H9 (cell line): ENCODE measurements around the gene MMP24OS. TPM values are rescaled to one million over a fixed set of nuclear protein-coding genes. Genes with fewer than 3 reads are reported as not detected.

Experiments
- DNase-seq: peaks from one replicate; pipeline ENCODE4 v3.0.0-alpha.2; 2017
- H2AFZ ChIP-seq: one replicate; pipeline ENCODE4 v1.6.1; 2013; ENCODE audit warnings: mild to moderate bottlenecking, low read length, control low read depth, moderate library complexity
- H2AK5ac ChIP-seq: 2 replicates; pipeline ENCODE4 v1.6.1; 2013; ENCODE audit warnings: low read length, control low read depth, mixed read lengths; ENCODE audit not compliant: insufficient read length
- H2BK120ac ChIP-seq: one replicate; pipeline ENCODE4 v1.6.1; 2013; ENCODE audit warnings: low read depth, mild to moderate bottlenecking, low read length, control low read depth, inconsistent platforms; ENCODE audit not compliant: poor library complexity, severe bottlenecking
- H2BK12ac ChIP-seq: 2 replicates; pipeline ENCODE4 v1.6.1; 2013; ENCODE audit warnings: low read length, control low read depth, mixed read lengths, low read depth; ENCODE audit not compliant: insufficient read length
- H2BK15ac ChIP-seq: 2 replicates; pipeline ENCODE4 v1.6.1; 2013; ENCODE audit warnings: low read depth, low read length, control low read depth
- H2BK20ac ChIP-seq: one replicate; pipeline ENCODE4 v1.6.1; 2013; ENCODE audit warnings: low read depth, mild to moderate bottlenecking, low read length, control low read depth, inconsistent platforms; ENCODE audit not compliant: poor library complexity, severe bottlenecking
- H2BK5ac ChIP-seq: 2 replicates; pipeline ENCODE4 v1.6.1; 2013; ENCODE audit warnings: low read length, control low read depth, mixed read lengths; ENCODE audit not compliant: insufficient read length
- H3K14ac ChIP-seq: 2 replicates; pipeline ENCODE4 v1.6.1; 2013; ENCODE audit warnings: low read length, control low read depth; ENCODE audit not compliant: insufficient read depth
- H3K18ac ChIP-seq: 2 replicates; pipeline ENCODE4 v1.6.1; 2013; ENCODE audit warnings: low read depth, mild to moderate bottlenecking, mixed read lengths, low read length, control low read depth; ENCODE audit not compliant: insufficient read length
- H3K23ac ChIP-seq: 2 replicates; pipeline ENCODE4 v1.6.1; 2013; ENCODE audit warnings: low read length, control low read depth, mixed read lengths, low read depth; ENCODE audit not compliant: insufficient read length
- H3K23me2 ChIP-seq: 2 replicates; pipeline ENCODE4 v1.6.1; 2013; ENCODE audit warnings: low read depth, mild to moderate bottlenecking, mixed read lengths, low read length, control low read depth; ENCODE audit not compliant: insufficient read length, poor library complexity, severe bottlenecking
- H3K27ac ChIP-seq: 2 replicates; pipeline ENCODE4 v1.5.1; 2013; ENCODE audit warnings: low read length, control low read depth, mixed read lengths, low read depth; ENCODE audit not compliant: insufficient read length
- H3K27me3 ChIP-seq: 2 replicates; pipeline ENCODE4 v1.6.1; 2013; ENCODE audit warnings: low read length, control low read depth, inconsistent platforms; ENCODE audit not compliant: insufficient read depth
- H3K4ac ChIP-seq: 2 replicates; pipeline ENCODE4 v1.6.1; 2013; ENCODE audit warnings: low read depth, mild to moderate bottlenecking, control low read depth, inconsistent platforms, low read length, moderate library complexity
- H3K4me1 ChIP-seq: 2 replicates; pipeline ENCODE4 v1.6.1; 2013; ENCODE audit warnings: low read length, control low read depth, inconsistent platforms; ENCODE audit not compliant: insufficient read depth
- H3K4me2 ChIP-seq: 2 replicates; pipeline ENCODE4 v1.6.1; 2013; ENCODE audit warnings: low read length, control low read depth, mixed read lengths; ENCODE audit not compliant: insufficient read length, insufficient read depth
- H3K56ac ChIP-seq: 2 replicates; pipeline ENCODE4 v1.6.1; 2013; ENCODE audit warnings: low read depth, mild to moderate bottlenecking, mixed read lengths, low read length, control low read depth; ENCODE audit not compliant: insufficient read length
- H3K79me1 ChIP-seq: 2 replicates; pipeline ENCODE4 v1.6.1; 2013; ENCODE audit warnings: low read depth, mild to moderate bottlenecking, moderate library complexity, low read length, control low read depth, inconsistent platforms; ENCODE audit not compliant: insufficient read depth, poor library complexity, severe bottlenecking
- H3K79me2 ChIP-seq: 2 replicates; pipeline ENCODE4 v1.6.1; 2013; ENCODE audit warnings: low read length, control low read depth, inconsistent platforms; ENCODE audit not compliant: insufficient read depth
- H3K9ac ChIP-seq: 2 replicates; pipeline ENCODE4 v1.6.1; 2013; ENCODE audit warnings: low read length, control low read depth, mixed read lengths; ENCODE audit not compliant: insufficient read length; ENCODE audit errors: extremely low read depth
- H3K9me3 ChIP-seq: one replicate; pipeline ENCODE4 v1.6.1; 2013; ENCODE audit warnings: low read depth, low read length, inconsistent platforms; ENCODE audit not compliant: control insufficient read depth
- H3T11ph ChIP-seq: one replicate; pipeline ENCODE4 v1.6.1; 2013; ENCODE audit warnings: mild to moderate bottlenecking, low read length, control low read depth, inconsistent platforms
- H4K20me1 ChIP-seq: one replicate; pipeline ENCODE4 v1.6.1; 2013; ENCODE audit not compliant: control insufficient read depth, insufficient read length, insufficient read depth
- H4K5ac ChIP-seq: 2 replicates; pipeline ENCODE4 v1.6.1; 2013; ENCODE audit warnings: low read depth, mild to moderate bottlenecking, mixed read lengths, low read length, control low read depth; ENCODE audit not compliant: insufficient read length
- H4K8ac ChIP-seq: replicated peaks from 2 replicates; pipeline ENCODE4 v1.6.1; 2013; ENCODE audit warnings: low read length, control low read depth, mixed read lengths, low read depth; ENCODE audit not compliant: insufficient read length
- H4K91ac ChIP-seq: 2 replicates; pipeline ENCODE4 v1.6.1; 2013; ENCODE audit warnings: low read depth, mild to moderate bottlenecking, moderate library complexity, mixed read lengths, low read length, control low read depth; ENCODE audit not compliant: insufficient read length
- H3K27ac Mint-ChIP-seq, 3 experiments: 2 replicates in 2 of 3; 3 replicates in 1 of 3; pipeline ENCODE4 v1.8.0; 2020 to 2021; ENCODE audit warnings: mixed read lengths in 3 of 3, mild to moderate bottlenecking in 1 of 3, moderate library complexity in 1 of 3
- H3K27me3 Mint-ChIP-seq: 2 replicates; pipeline ENCODE4 v1.8.0; 2021; ENCODE audit warnings: low read depth, mild to moderate bottlenecking, moderate library complexity, mixed read lengths
- H3K36me3 Mint-ChIP-seq, 3 experiments: 2 replicates in 2 of 3; 3 replicates in 1 of 3; pipeline ENCODE4 v1.8.0; 2020 to 2021; ENCODE audit warnings: low read depth in 3 of 3, mixed read lengths in 3 of 3; ENCODE audit not compliant: insufficient read depth in 1 of 3
- H3K4me1 Mint-ChIP-seq, 2 experiments: 2 replicates each; pipeline ENCODE4 v1.8.0; 2020; ENCODE audit warnings: mixed read lengths in 2 of 2
- H3K4me3 Mint-ChIP-seq, 2 experiments: 2 replicates in 1 of 2; 3 replicates in 1 of 2; pipeline ENCODE4 v1.8.0; 2020 to 2021; ENCODE audit warnings: mild to moderate bottlenecking in 2 of 2, mixed read lengths in 2 of 2, moderate library complexity in 1 of 2
- H3K9me3 Mint-ChIP-seq, 2 experiments: 2 replicates in 1 of 2; 3 replicates in 1 of 2; pipeline ENCODE4 v1.8.0; 2020; ENCODE audit warnings: mild to moderate bottlenecking in 2 of 2, mixed read lengths in 2 of 2, moderate library complexity in 1 of 2
- CTCF ChIP-seq: fragments of 200-600 bp; sonication (generic); conservative IDR thresholded peaks from 3 replicates; pipeline ENCODE4 v1.8.0; 2021; ENCODE audit warnings: antibody characterized with exemption, mild to moderate bottlenecking
- WGBS: extraction: QIAGEN DNeasy Blood & Tissue Kit; methylation state at CpG from one replicate; pipeline ENCODE4 v1.1.7; 2013; ENCODE audit warnings: missing lambda C conversion rate, low lambda C conversion rate, mixed read lengths; ENCODE audit not compliant: insufficient read length; ENCODE audit errors: extremely low coverage; 5-methylcytosine and 5-hydroxymethylcytosine counted together
- total RNA-seq: library from RNA; stranded (reverse); gene quantifications from 2 replicates; pipeline ENCODE4 v1.2.1, GENCODE V29; 2021

The MMP24OS gene
- total RNA-seq, 1 experiment from 2014 or later, result 43.8 TPM

GRCh38 chr20:35290186-35290886, 12.4 kb upstream of the MMP24OS start:
- no peak overlapping the region for H3K18ac ChIP-seq

More at GRCh38 chr20:35290186-35290886, 12.4 kb upstream of the MMP24OS start:
- no peak overlapping the region for H2BK15ac ChIP-seq
- H2BK20ac ChIP-seq, result no peak overlapping the region
- no peak overlapping the region for H3K14ac ChIP-seq
- H3K4me1 ChIP-seq, result peaks cover 2% of the 10 kb centered on the region; the same call in 1 of the 2 replicates
- no peaks in the 10 kb centered on the region; a peak in 1 of 7 replicates for H3K36me3 Mint-ChIP-seq
- H3K56ac ChIP-seq, result no peak overlapping the region
- no peaks in the 10 kb centered on the region for H3K79me1 ChIP-seq
- H3K79me2 ChIP-seq, result no peaks in the 10 kb centered on the region
- H2BK12ac ChIP-seq, result no peak overlapping the region
- DNase-seq, result no peak
- no peaks in the 10 kb centered on the region for H3K27me3 ChIP-seq
- peaks cover 10% of the 10 kb centered on the region for H3K27me3 Mint-ChIP-seq
- no peak for TF ChIP-seq CTCF
- no peak overlapping the region for H3K4ac ChIP-seq
- H3K23me2 ChIP-seq, result no peaks in the 10 kb centered on the region
- no peak overlapping the region for H3T11ph ChIP-seq
- no peaks in the 10 kb centered on the region for H3K9me3 ChIP-seq
- H3K4me2 ChIP-seq, result no peak overlapping the region
- no peak overlapping the region for H2AK5ac ChIP-seq
- H3K27ac Mint-ChIP-seq, result no peak overlapping the region; a peak in 1 of 7 replicates
- H2AFZ ChIP-seq, result no peak overlapping the region
- no peak overlapping the region for H4K8ac ChIP-seq
- no peak overlapping the region for H3K23ac ChIP-seq
- H3K9ac ChIP-seq, result no peak overlapping the region
- H4K91ac ChIP-seq, result no peak overlapping the region
- no peak overlapping the region; a peak in 1 of 5 replicates for H3K4me3 Mint-ChIP-seq
- H3K9me3 Mint-ChIP-seq, result no peaks in the 10 kb centered on the region
- no CpG with 5 or more reads among the region's 7 CpGs for WGBS
- no peak overlapping the region for H2BK120ac ChIP-seq
- H3K27ac ChIP-seq, result no peak overlapping the region
- H3K4me1 Mint-ChIP-seq, result peaks cover 6% of the 10 kb centered on the region in 2 experiments
- H4K5ac ChIP-seq, result no peak overlapping the region
- H2BK5ac ChIP-seq, result no peak overlapping the region
- no peaks in the 10 kb centered on the region for H4K20me1 ChIP-seq
